Measurements from ENCODE around the gene CRTAC1.

DNA sequence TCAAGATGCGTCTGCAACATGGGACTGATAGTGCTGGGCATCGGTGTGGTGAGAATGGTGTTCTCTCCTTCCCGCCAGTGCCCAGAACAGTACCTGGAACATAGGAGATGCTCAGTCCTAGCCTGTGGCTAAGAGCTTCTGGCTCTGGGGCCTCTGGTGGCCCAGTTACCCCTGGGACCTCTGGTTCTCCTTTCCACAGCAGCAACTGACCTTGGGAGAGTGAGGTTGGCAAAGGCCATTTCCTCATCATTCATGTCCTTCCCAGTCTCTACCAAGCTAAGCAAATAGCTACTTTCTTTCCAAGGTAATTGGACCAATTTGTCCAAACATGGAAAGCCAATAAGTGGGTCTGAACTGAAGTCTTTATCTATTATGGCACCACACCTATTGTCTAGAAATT is 192.3 kb downstream of the CRTAC1 start:
- TF ChIP-seq CTCF (IDR thresholded peaks at IDR 0.05; ENCODE audit: low read depth, low read length, missing input control) = no peak
- TF ChIP-seq RAD21 (IDR thresholded peaks at IDR 0.05) = no peak
- no peak for TF ChIP-seq ATF3 (IDR thresholded peaks at IDR 0.05)
- TF ChIP-seq RXRA (IDR thresholded peaks at IDR 0.05) = no peak
- no peak for TF ChIP-seq FOXA1 (IDR thresholded peaks at IDR 0.05)
- TF ChIP-seq, protein P1, sequence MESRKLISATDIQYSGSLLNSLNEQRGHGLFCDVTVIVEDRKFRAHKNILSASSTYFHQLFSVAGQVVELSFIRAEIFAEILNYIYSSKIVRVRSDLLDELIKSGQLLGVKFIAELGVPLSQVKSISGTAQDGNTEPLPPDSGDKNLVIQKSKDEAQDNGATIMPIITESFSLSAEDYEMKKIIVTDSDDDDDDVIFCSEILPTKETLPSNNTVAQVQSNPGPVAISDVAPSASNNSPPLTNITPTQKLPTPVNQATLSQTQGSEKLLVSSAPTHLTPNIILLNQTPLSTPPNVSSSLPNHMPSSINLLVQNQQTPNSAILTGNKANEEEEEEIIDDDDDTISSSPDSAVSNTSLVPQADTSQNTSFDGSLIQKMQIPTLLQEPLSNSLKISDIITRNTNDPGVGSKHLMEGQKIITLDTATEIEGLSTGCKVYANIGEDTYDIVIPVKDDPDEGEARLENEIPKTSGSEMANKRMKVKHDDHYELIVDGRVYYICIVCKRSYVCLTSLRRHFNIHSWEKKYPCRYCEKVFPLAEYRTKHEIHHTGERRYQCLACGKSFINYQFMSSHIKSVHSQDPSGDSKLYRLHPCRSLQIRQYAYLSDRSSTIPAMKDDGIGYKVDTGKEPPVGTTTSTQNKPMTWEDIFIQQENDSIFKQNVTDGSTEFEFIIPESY (IDR thresholded peaks at IDR 0.05) = no peak
- TF ChIP-seq SP1 (IDR thresholded peaks at IDR 0.05) = no peak
- no peak for TF ChIP-seq GABPA (IDR thresholded peaks at IDR 0.05 in 1 of 2, conservative IDR thresholded peaks at IDR 0.05 in 1 of 2)
- TF ChIP-seq REST (IDR thresholded peaks at IDR 0.05) = no peak
- TF ChIP-seq MAX (IDR thresholded peaks at IDR 0.05) = no peak
- no peak for TF ChIP-seq NR2F2 (IDR thresholded peaks at IDR 0.05)
- TF ChIP-seq TAF1 (conservative IDR thresholded peaks at IDR 0.05) = no peak
- no peak for TF ChIP-seq YY1 (IDR thresholded peaks at IDR 0.05)

Measured in liver (tissue), 3 donors.